Islet precursor cell (in vitro differentiated cells): ENCODE measurements around the gene CADM2.
"Not testable (repeated sequence)": the region's sequence is repeated elsewhere in the genome, so short reads cannot be mapped to it uniquely, and the experiment has no call there.

Experiments used
- DNase-seq: peaks from one replicate; pipeline ENCODE4 v3.0.0-alpha.2; 2018

The CADM2 gene

GRCh38 chr3:85708325-85708724 lies 749.5 kb downstream of the CADM2 start:
- DNase-seq: not testable (repeated sequence)

- no peak for DNase-seq
Measured at GRCh38 chr3:85709346-85709892, 750.6 kb downstream of the CADM2 start.

- no peak for DNase-seq
Measured at GRCh38 chr3:85710490-85710889, 751.7 kb downstream of the CADM2 start.

- no peak for DNase-seq
Measured at GRCh38 chr3:85721409-85722145, 762.8 kb downstream of the CADM2 start.

- DNase-seq: no peak
Measured at GRCh38 chr3:85725809-85726208, 767.0 kb downstream of the CADM2 start.

GRCh38 chr3:85726241-85726640 lies 767.5 kb downstream of the CADM2 start:
- DNase-seq: no peak

GRCh38 chr3:85737846-85738245 lies 779.1 kb downstream of the CADM2 start:
- DNase-seq: no peak

GRCh38 chr3:85740561-85740960 lies 781.8 kb downstream of the CADM2 start:
- DNase-seq: no peak

- DNase-seq: no peak
Measured at GRCh38 chr3:85758442-85758841, 799.7 kb downstream of the CADM2 start.

GRCh38 chr3:85760342-85760741 lies 801.6 kb downstream of the CADM2 start:
- DNase-seq: no peak

- DNase-seq: no peak
Measured at GRCh38 chr3:85780806-85781205, 822.0 kb downstream of the CADM2 start.

- DNase-seq: no peak
Measured at GRCh38 chr3:85781806-85782205, 823.0 kb downstream of the CADM2 start.

- DNase-seq: no peak
Measured at GRCh38 chr3:85783291-85783690, 824.5 kb downstream of the CADM2 start.

GRCh38 chr3:85785766-85786165 lies 827.0 kb downstream of the CADM2 start:
- no peak for DNase-seq

- DNase-seq: no peak
Measured at GRCh38 chr3:85790445-85791030, 831.7 kb downstream of the CADM2 start.

- DNase-seq: no peak
Measured at GRCh38 chr3:85796140-85796539, 837.4 kb downstream of the CADM2 start.

GRCh38 chr3:85800676-85801075 lies 841.9 kb downstream of the CADM2 start:
- no peak for DNase-seq

- DNase-seq: peak; percentile 51
Measured at GRCh38 chr3:85801955-85802354, 843.2 kb downstream of the CADM2 start.

GRCh38 chr3:85808755-85809154 lies 850.0 kb downstream of the CADM2 start:
- no peak for DNase-seq

GRCh38 chr3:85821130-85821756 lies 862.5 kb downstream of the CADM2 start:
- DNase-seq: peak; percentile 64

- DNase-seq: no peak
Measured at GRCh38 chr3:85835857-85836440, 877.2 kb downstream of the CADM2 start.

- DNase-seq: no peak
Measured at GRCh38 chr3:85837402-85837801, 878.6 kb downstream of the CADM2 start.

- DNase-seq: no peak
Measured at GRCh38 chr3:85838921-85839320, 880.1 kb downstream of the CADM2 start.

- DNase-seq: no peak
Measured at GRCh38 chr3:85842081-85842480, 883.3 kb downstream of the CADM2 start.
